ENCODE measurements around the gene TMEM175.

DNA sequence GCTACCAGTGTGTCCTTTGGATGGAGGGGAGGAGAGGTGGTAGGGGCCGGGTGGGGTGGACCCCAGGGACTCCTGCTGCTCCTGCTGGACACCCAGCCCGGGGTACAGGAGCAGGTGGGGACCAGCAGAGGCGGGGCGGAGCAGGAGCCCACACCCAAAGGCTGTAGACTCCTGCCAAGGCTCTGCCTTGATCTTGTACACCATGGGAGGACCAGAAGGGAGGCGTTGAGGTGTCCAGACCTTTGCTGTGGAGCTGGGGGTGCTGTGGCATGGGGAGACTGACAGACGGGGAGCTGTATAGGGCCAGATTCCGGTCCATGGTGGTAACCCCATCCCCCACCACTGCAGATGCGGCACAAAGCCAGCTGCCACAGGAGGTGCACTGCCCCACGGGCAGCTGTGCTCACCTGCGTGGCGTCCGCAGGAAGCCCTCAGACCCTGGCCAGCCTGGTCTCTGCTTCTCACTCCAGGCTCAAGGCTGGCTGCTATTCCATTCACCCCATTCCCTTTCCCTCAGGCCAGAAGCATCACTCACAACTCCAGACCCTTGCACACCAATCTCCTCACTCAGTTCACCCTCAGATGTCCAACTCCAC, 65.9 kb downstream of the TMEM175 start:
- TF ChIP-seq, protein P1, sequence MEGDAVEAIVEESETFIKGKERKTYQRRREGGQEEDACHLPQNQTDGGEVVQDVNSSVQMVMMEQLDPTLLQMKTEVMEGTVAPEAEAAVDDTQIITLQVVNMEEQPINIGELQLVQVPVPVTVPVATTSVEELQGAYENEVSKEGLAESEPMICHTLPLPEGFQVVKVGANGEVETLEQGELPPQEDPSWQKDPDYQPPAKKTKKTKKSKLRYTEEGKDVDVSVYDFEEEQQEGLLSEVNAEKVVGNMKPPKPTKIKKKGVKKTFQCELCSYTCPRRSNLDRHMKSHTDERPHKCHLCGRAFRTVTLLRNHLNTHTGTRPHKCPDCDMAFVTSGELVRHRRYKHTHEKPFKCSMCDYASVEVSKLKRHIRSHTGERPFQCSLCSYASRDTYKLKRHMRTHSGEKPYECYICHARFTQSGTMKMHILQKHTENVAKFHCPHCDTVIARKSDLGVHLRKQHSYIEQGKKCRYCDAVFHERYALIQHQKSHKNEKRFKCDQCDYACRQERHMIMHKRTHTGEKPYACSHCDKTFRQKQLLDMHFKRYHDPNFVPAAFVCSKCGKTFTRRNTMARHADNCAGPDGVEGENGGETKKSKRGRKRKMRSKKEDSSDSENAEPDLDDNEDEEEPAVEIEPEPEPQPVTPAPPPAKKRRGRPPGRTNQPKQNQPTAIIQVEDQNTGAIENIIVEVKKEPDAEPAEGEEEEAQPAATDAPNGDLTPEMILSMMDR (conservative IDR thresholded peaks at IDR 0.05; ENCODE audit: low read length) = no peak
- no peak for TF ChIP-seq EZH2phosphoT487 (IDR thresholded peaks at IDR 0.05; ENCODE audit: borderline replicate concordance)

Data from Loucy (cell line).